H9 (cell line): ENCODE measurements around the gene LAMB1. TPM values are rescaled to one million over a fixed set of nuclear protein-coding genes. Genes with fewer than 3 reads are reported as not detected.

Source experiments
- DNase-seq: peaks from one replicate; pipeline ENCODE4 v3.0.0-alpha.2; 2017
- H2AFZ ChIP-seq: one replicate; pipeline ENCODE4 v1.6.1; 2013; ENCODE audit warnings: mild to moderate bottlenecking, low read length, control low read depth, moderate library complexity
- H2AK5ac ChIP-seq: 2 replicates; pipeline ENCODE4 v1.6.1; 2013; ENCODE audit warnings: low read length, control low read depth, mixed read lengths; ENCODE audit not compliant: insufficient read length
- H2BK120ac ChIP-seq: one replicate; pipeline ENCODE4 v1.6.1; 2013; ENCODE audit warnings: low read depth, mild to moderate bottlenecking, low read length, control low read depth, inconsistent platforms; ENCODE audit not compliant: poor library complexity, severe bottlenecking
- H2BK12ac ChIP-seq: 2 replicates; pipeline ENCODE4 v1.6.1; 2013; ENCODE audit warnings: low read length, control low read depth, mixed read lengths, low read depth; ENCODE audit not compliant: insufficient read length
- H2BK15ac ChIP-seq: 2 replicates; pipeline ENCODE4 v1.6.1; 2013; ENCODE audit warnings: low read depth, low read length, control low read depth
- H2BK20ac ChIP-seq: one replicate; pipeline ENCODE4 v1.6.1; 2013; ENCODE audit warnings: low read depth, mild to moderate bottlenecking, low read length, control low read depth, inconsistent platforms; ENCODE audit not compliant: poor library complexity, severe bottlenecking
- H2BK5ac ChIP-seq: 2 replicates; pipeline ENCODE4 v1.6.1; 2013; ENCODE audit warnings: low read length, control low read depth, mixed read lengths; ENCODE audit not compliant: insufficient read length
- H3K14ac ChIP-seq: 2 replicates; pipeline ENCODE4 v1.6.1; 2013; ENCODE audit warnings: low read length, control low read depth; ENCODE audit not compliant: insufficient read depth
- H3K18ac ChIP-seq: 2 replicates; pipeline ENCODE4 v1.6.1; 2013; ENCODE audit warnings: low read depth, mild to moderate bottlenecking, mixed read lengths, low read length, control low read depth; ENCODE audit not compliant: insufficient read length
- H3K23ac ChIP-seq: 2 replicates; pipeline ENCODE4 v1.6.1; 2013; ENCODE audit warnings: low read length, control low read depth, mixed read lengths, low read depth; ENCODE audit not compliant: insufficient read length
- H3K23me2 ChIP-seq: 2 replicates; pipeline ENCODE4 v1.6.1; 2013; ENCODE audit warnings: low read depth, mild to moderate bottlenecking, mixed read lengths, low read length, control low read depth; ENCODE audit not compliant: insufficient read length, poor library complexity, severe bottlenecking
- H3K27ac ChIP-seq: 2 replicates; pipeline ENCODE4 v1.5.1; 2013; ENCODE audit warnings: low read length, control low read depth, mixed read lengths, low read depth; ENCODE audit not compliant: insufficient read length
- H3K27me3 ChIP-seq: 2 replicates; pipeline ENCODE4 v1.6.1; 2013; ENCODE audit warnings: low read length, control low read depth, inconsistent platforms; ENCODE audit not compliant: insufficient read depth
- H3K4ac ChIP-seq: 2 replicates; pipeline ENCODE4 v1.6.1; 2013; ENCODE audit warnings: low read depth, mild to moderate bottlenecking, control low read depth, inconsistent platforms, low read length, moderate library complexity
- H3K4me1 ChIP-seq: 2 replicates; pipeline ENCODE4 v1.6.1; 2013; ENCODE audit warnings: low read length, control low read depth, inconsistent platforms; ENCODE audit not compliant: insufficient read depth
- H3K4me2 ChIP-seq: 2 replicates; pipeline ENCODE4 v1.6.1; 2013; ENCODE audit warnings: low read length, control low read depth, mixed read lengths; ENCODE audit not compliant: insufficient read length, insufficient read depth
- H3K56ac ChIP-seq: 2 replicates; pipeline ENCODE4 v1.6.1; 2013; ENCODE audit warnings: low read depth, mild to moderate bottlenecking, mixed read lengths, low read length, control low read depth; ENCODE audit not compliant: insufficient read length
- H3K79me1 ChIP-seq: 2 replicates; pipeline ENCODE4 v1.6.1; 2013; ENCODE audit warnings: low read depth, mild to moderate bottlenecking, moderate library complexity, low read length, control low read depth, inconsistent platforms; ENCODE audit not compliant: insufficient read depth, poor library complexity, severe bottlenecking
- H3K79me2 ChIP-seq: 2 replicates; pipeline ENCODE4 v1.6.1; 2013; ENCODE audit warnings: low read length, control low read depth, inconsistent platforms; ENCODE audit not compliant: insufficient read depth
- H3K9ac ChIP-seq: 2 replicates; pipeline ENCODE4 v1.6.1; 2013; ENCODE audit warnings: low read length, control low read depth, mixed read lengths; ENCODE audit not compliant: insufficient read length; ENCODE audit errors: extremely low read depth
- H3K9me3 ChIP-seq: one replicate; pipeline ENCODE4 v1.6.1; 2013; ENCODE audit warnings: low read depth, low read length, inconsistent platforms; ENCODE audit not compliant: control insufficient read depth
- H3T11ph ChIP-seq: one replicate; pipeline ENCODE4 v1.6.1; 2013; ENCODE audit warnings: mild to moderate bottlenecking, low read length, control low read depth, inconsistent platforms
- H4K20me1 ChIP-seq: one replicate; pipeline ENCODE4 v1.6.1; 2013; ENCODE audit not compliant: control insufficient read depth, insufficient read length, insufficient read depth
- H4K5ac ChIP-seq: 2 replicates; pipeline ENCODE4 v1.6.1; 2013; ENCODE audit warnings: low read depth, mild to moderate bottlenecking, mixed read lengths, low read length, control low read depth; ENCODE audit not compliant: insufficient read length
- H4K8ac ChIP-seq: replicated peaks from 2 replicates; pipeline ENCODE4 v1.6.1; 2013; ENCODE audit warnings: low read length, control low read depth, mixed read lengths, low read depth; ENCODE audit not compliant: insufficient read length
- H4K91ac ChIP-seq: 2 replicates; pipeline ENCODE4 v1.6.1; 2013; ENCODE audit warnings: low read depth, mild to moderate bottlenecking, moderate library complexity, mixed read lengths, low read length, control low read depth; ENCODE audit not compliant: insufficient read length
- H3K27ac Mint-ChIP-seq, 3 experiments: 2 replicates in 2 of 3; 3 replicates in 1 of 3; pipeline ENCODE4 v1.8.0; 2020 to 2021; ENCODE audit warnings: mixed read lengths in 3 of 3, mild to moderate bottlenecking in 1 of 3, moderate library complexity in 1 of 3
- H3K27me3 Mint-ChIP-seq: 2 replicates; pipeline ENCODE4 v1.8.0; 2021; ENCODE audit warnings: low read depth, mild to moderate bottlenecking, moderate library complexity, mixed read lengths
- H3K36me3 Mint-ChIP-seq, 3 experiments: 2 replicates in 2 of 3; 3 replicates in 1 of 3; pipeline ENCODE4 v1.8.0; 2020 to 2021; ENCODE audit warnings: low read depth in 3 of 3, mixed read lengths in 3 of 3; ENCODE audit not compliant: insufficient read depth in 1 of 3
- H3K4me1 Mint-ChIP-seq, 2 experiments: 2 replicates each; pipeline ENCODE4 v1.8.0; 2020; ENCODE audit warnings: mixed read lengths in 2 of 2
- H3K4me3 Mint-ChIP-seq, 2 experiments: 2 replicates in 1 of 2; 3 replicates in 1 of 2; pipeline ENCODE4 v1.8.0; 2020 to 2021; ENCODE audit warnings: mild to moderate bottlenecking in 2 of 2, mixed read lengths in 2 of 2, moderate library complexity in 1 of 2
- H3K9me3 Mint-ChIP-seq, 2 experiments: 2 replicates in 1 of 2; 3 replicates in 1 of 2; pipeline ENCODE4 v1.8.0; 2020; ENCODE audit warnings: mild to moderate bottlenecking in 2 of 2, mixed read lengths in 2 of 2, moderate library complexity in 1 of 2
- CTCF ChIP-seq: fragments of 200-600 bp; sonication (generic); conservative IDR thresholded peaks from 3 replicates; pipeline ENCODE4 v1.8.0; 2021; ENCODE audit warnings: antibody characterized with exemption, mild to moderate bottlenecking
- WGBS: extraction: QIAGEN DNeasy Blood & Tissue Kit; methylation state at CpG from one replicate; pipeline ENCODE4 v1.1.7; 2013; ENCODE audit warnings: missing lambda C conversion rate, low lambda C conversion rate, mixed read lengths; ENCODE audit not compliant: insufficient read length; ENCODE audit errors: extremely low coverage; 5-methylcytosine and 5-hydroxymethylcytosine counted together
- total RNA-seq: library from RNA; stranded (reverse); gene quantifications from 2 replicates; pipeline ENCODE4 v1.2.1, GENCODE V29; 2021

The LAMB1 gene
- total RNA-seq, 1 experiment from 2014 or later: 75.8 TPM

GRCh38 chr7:107926481-107926880 is 76.5 kb downstream of the LAMB1 start:
- Histone ChIP-seq H3K79me1 (no peaks in the 10 kb centered on the region), H3K79me2 (no peaks in the 10 kb centered on the region), H4K20me1 (no peaks in the 10 kb centered on the region), H2AFZ (no peak overlapping the region), H3K23ac (no peak overlapping the region), H2BK5ac (no peak overlapping the region), H2AK5ac (no peak overlapping the region), H3K9ac (no peak overlapping the region), H3K56ac (no peak overlapping the region), H2BK20ac (no peak overlapping the region), H3K4me2 (no peak overlapping the region), H4K5ac (no peak overlapping the region), H2BK15ac (no peak overlapping the region), H3K4me1 (no peaks in the 10 kb centered on the region), H4K91ac (no peak overlapping the region), H3T11ph (no peak overlapping the region), H3K27me3 (no peaks in the 10 kb centered on the region), H4K8ac (no peak overlapping the region), H2BK12ac (no peak overlapping the region), H3K23me2 (no peaks in the 10 kb centered on the region), H3K9me3 (no peaks in the 10 kb centered on the region), H3K4ac (no peak overlapping the region), H3K18ac (no peak overlapping the region), H3K14ac (no peak overlapping the region), H3K27ac (no peak overlapping the region), H2BK120ac (no peak overlapping the region)
- Mint-ChIP-seq H3K9me3 (no peaks in the 10 kb centered on the region), H3K36me3 (peaks cover 23 to 94% (median 72%) of the 10 kb centered on the region in 3 experiments), H3K4me1 (peaks cover 12 to 22% of the 10 kb centered on the region in 2 experiments), H3K27me3 (no peaks in the 10 kb centered on the region), H3K4me3 (no peak overlapping the region), H3K27ac (no peak overlapping the region)
- TF ChIP-seq CTCF: no peak
- no peak for DNase-seq
- no CpG with 5 or more reads among the region's 1 CpG for WGBS
